Activated CD8-positive, alpha-beta memory T cell treated with anti-CD3 and anti-CD28 coated beads, Interleukin-2, amount 50 U/mL, for 24 hours (primary cell): ENCODE data around the gene ZMAT2.
"Not testable (repeated sequence)": the region's sequence is repeated elsewhere in the genome, so short reads cannot be mapped to it uniquely, and the experiment has no call there.

ENCODE experiments used
- DNase-seq: peaks from one replicate; pipeline ENCODE4 v3.0.0-alpha.2; 2020; ENCODE audit errors: extremely low read depth

ZMAT2 gene, protein sequence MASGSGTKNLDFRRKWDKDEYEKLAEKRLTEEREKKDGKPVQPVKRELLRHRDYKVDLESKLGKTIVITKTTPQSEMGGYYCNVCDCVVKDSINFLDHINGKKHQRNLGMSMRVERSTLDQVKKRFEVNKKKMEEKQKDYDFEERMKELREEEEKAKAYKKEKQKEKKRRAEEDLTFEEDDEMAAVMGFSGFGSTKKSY

DNA sequence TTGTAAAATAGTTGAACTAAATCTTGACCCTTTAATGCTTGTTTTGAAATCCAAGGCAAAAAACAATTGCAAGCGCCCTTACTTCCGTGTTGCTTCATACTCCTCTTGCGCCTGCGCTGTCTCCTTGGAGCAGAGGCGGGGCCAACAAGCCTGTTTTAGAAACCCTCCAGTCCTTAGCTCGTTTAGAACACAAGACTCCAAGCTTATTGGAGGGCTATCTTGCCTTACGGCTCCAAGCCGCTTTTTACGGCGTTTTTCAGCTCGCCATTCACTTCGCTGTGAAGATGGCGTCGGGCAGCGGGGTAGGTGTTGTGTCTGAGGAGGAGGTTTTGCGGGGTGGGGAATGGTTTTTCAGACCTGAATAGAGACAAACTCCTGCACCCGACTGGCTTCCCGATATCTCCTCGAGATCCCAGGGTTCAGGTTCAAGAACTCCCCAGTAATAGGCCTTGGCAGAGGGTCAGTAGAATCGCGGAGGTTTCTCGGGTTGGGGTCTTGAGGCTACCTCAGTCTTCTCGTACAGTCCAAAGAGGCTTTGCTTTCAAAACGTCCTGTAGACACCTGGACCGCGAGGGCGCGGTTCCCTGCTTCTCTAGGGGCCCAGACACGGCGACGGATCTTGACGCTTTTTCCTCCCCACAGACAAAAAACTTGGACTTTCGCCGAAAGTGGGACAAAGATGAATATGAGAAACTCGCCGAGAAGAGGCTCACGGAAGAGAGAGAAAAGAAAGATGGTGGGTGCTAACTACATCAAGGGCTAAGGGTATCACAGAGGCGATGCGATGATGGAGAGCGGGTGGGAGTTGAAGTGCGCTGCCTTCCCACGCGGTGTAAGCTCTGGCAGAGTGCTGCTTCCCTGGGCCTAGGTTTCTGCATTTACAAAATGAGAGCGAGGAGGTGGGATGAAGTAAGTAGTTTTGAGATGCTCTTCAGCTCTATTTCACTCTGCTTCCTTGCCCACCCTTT lies at the start of gene ZMAT2:
TSS of gene ZMAT2 (plus strand) at position 271 of the 968 bp plus-strand sequence. CDS start at position 285, 14 bp downstream.
- DNase-seq: peak; percentile 93

DNA sequence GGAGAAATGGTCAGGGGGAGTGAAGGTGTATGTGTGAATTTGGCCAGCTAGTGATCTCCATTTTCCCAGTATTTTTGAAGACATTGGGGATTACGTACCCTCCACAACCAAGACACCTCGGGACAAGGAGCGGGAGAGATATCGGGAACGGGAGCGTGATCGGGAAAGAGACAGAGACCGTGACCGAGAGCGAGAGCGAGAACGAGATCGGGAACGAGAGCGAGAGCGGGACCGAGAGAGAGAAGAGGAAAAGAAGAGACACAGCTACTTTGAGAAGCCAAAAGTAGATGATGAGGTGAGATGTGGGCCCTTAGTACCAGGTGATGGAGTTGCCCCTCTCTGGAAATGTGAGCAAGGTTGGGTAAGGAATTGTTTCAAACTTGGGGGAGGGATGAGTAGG lies 41.4 kb upstream of the ZMAT2 start:
- DNase-seq: no peak

DNA sequence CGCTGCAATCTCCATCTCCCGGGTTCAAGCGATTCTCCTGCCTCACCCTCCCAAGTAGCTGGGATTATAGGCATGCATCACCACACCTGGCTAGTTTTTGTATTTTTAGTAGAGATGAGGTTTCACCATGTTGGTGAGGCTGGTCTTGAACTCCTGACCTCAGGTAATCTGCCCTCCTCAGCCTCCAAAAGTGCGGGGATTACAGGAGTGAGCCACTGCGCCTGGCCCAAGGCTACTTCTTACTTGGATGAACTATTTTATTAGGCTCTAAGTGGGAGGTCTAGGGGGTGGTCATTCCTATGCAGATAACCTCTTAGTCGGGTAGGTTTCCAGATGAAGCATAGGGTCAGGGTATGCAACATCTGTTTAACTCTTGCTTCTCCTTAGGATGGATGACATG lies 39.9 kb upstream of the ZMAT2 start:
- not testable (repeated sequence) for DNase-seq

DNA sequence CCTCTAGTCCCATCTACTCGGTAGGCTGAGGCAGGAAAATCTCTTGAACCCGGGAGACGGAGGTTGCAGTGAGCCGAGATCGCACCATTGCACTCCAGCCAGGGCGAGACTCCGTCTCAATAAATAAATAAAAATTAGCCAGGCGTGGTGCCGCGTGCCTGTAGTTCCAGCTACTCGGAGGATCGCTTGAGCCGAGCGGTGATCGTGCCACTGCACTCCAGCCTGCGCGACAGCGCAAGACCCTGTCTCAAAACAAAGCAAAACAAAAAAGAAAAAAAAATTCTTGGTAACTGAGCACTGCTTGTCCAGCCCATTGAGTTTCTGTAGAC lies 36.3 kb upstream of the ZMAT2 start:
- DNase-seq: no peak

DNA sequence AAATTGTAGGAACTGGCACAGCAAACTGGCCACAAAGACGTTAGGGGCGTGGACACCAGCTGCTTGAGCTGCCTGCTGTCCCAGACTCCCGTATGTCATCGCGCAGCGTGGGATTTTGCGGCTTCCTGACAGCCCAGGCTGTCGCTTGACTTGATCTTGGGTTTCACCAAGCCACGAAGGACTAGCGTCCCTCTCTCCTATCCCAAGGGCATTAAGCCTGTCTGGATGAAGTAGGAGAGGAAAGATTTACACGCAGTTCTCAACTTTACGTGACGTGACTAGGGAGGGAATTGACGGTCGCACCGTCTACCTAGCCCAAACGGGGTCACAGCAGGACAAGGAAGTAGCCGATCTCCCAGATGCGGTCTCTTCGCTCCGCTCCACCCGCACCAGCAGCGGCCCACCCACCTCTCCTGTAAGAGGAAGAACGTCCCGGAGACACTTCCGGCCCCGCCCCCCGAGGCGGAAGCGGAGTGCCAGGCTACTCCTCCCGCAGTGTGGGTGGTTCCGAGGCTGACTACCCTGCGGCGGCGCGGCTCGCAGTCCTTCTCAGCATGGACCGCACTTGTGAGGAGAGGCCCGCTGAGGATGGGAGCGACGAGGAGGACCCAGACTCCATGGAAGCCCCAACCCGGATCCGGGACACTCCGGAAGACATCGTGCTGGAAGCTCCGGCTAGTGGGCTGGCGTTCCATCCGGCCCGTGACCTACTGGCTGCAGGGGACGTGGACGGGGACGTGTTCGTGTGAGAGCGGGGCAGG lies 35.7 kb upstream of the ZMAT2 start, which contains the start of gene WDR55:
TSS of gene WDR55 (plus strand) at position 546 of the 761 bp plus-strand sequence. CDS start at position 555, 9 bp downstream.
- DNase-seq: peak; percentile 88

DNA sequence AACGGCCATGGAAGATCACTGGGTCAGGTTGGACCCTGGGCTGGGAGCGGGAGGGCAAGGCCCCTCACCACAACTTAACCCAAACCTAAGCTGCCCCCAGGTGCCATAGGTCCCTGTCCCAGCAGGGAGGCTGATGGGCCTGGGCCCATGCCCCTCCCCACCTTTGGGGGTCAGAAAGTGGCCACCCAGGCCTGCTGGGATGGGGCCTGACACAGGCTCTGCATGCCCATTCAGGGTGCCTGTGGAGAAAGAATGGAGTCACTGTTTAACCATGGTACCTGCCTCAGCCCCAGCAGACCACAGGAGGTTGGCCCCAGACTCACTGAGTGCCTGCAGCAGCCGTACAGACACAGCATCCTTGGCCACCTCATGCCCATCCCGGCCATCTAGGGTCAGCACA lies 29.2 kb upstream of the ZMAT2 start:
- DNase-seq: not testable (repeated sequence)

DNA sequence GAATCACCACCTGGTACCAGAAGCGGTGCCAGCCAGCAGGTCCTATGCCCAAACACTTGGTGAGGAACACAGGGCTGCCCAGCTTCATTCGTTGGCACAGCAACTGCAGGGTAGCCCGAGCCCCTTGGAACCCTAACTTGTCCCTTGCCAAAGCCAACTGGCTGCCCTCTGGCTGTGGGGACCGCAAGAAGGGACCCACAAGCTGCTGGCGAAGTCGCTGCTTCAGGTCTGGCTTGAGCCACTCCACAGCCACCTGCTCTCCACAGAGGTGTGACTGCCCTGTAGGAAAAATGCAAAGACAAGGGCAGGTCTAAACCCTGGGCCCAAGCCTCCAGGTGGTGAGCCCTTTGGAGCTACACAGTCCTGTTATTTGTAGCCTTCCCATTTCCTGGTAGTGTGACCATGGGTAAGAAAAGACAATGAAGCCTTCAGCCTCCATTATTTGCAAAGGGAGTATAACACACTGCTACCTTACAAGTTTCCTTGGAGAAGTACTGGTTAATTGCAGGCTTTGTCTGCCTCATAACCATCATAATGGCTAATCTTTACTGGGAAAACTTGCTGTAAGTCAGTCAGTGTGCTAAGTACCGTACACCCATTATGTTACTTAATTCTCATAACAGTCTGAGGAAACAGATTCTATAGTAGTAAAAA lies 28.6 kb upstream of the ZMAT2 start:
- no peak for DNase-seq

DNA sequence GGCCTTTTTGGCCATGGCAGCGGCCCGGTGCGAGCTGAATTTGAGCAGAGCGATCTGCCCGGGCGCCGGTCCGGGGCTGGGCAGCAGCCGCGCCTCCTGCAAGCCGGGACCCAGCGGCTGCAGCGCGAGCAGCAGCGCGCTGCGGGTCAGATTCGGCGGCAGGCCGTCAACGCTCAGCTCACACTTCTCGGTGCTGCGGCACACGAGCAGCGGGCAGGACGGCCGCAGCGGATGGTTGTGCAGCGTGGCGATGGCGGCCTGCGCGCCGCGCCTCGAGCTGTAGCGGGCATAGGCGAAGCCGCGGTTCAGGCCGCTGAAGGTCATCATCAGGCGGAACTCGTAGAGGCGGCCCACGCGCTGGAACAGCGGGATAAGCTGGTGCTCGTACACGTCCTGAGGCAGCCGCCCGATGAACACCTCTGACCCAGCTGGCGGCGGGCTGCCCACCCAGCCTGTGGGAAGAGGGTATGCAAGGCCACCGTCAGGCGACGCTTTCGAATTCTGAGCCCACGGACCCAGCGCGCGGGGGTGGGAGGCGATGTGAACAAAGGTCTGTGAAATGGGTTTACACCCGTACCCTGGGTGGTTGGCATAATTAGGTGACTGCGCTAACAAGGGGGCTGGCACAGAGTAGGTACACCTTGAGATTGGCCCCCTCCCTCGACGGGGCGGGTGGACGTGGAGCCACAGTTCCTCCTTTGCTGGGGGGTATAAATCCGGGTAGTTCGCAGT lies 27.6 kb upstream of the ZMAT2 start:
- no peak for DNase-seq

DNA sequence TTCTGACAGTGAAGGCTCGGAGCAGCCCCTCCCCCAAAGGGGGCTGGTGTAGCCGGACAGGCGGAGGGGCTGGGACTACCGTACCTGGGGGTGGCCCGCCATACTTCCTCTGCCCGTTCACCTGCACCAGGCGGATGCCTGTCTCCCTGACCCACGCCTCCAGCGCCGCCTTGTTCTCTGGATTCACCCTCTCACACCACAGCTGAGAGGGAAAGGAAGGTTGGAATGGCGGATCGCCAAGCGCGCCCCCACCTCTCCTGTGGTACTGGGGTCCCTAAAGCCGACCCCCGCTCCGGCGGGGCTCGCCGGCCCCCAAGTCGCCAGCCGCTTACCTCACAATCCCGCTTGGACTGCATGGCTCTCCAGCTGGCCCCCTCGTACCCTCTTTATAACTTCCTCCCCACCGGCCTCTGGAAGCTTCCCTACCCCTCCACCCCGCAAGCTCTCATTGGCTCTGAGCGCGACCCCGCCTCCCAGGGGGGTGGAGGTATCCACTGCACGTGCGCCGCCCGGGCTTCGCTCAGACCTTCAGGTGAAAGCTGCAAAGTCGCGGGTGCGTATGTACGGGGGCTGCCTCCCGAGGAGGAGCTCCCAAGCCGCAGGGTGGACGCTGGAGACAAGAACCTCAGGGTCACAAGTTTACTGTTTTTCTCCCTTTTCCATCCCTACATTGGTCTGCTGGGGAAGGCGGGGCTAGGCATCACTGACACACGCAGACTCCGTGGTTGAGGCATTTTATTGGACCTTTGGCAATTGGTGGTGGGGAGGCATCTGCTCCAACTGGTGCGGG lies 26.9 kb upstream of the ZMAT2 start, which contains the start of gene DND1:
TSS of gene DND1 (minus strand) at position 390 of the 790 bp plus-strand sequence. CDS start at position 356, 34 bp downstream.
- no peak for DNase-seq

DNA sequence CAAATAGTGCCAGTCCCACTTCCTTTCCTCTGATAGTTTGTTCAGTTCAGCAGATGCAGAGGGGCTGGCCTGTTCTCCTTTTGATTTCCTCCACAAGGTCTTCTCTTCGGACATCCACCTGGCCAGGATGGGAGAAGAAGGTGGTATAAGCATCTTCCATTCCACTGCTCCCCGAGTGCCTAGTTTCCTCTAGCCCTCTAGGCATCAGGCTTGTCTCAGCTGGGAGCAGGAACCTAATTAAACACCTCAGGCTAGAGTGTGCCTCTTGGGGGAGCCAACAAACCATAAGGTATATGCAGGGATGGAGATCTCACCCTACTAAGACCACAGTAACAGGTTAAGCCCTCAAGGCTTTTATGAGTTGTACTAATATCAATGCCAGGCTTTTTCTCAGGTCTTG lies 26.0 kb upstream of the ZMAT2 start:
- DNase-seq: no peak

DNA sequence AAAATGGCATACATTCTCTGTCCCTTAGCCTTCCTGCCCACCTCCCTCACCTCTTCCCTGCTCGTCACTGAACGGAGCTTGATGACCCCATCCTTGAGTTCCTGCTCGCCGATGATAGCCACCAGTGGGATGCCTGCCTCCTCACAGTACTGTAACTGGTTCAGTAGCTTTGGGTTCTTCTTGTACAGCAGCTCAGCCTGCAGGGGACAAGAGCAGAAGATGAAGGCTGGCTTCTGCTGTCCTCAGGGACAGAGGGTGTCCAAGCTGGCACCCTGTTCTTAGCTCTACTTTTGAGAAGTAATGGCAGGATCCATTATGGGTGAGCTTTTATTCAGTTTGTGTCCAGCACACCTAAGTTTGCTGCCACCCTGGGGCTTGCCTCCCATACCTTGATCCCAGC lies 25.6 kb upstream of the ZMAT2 start:
- DNase-seq: no peak

DNA sequence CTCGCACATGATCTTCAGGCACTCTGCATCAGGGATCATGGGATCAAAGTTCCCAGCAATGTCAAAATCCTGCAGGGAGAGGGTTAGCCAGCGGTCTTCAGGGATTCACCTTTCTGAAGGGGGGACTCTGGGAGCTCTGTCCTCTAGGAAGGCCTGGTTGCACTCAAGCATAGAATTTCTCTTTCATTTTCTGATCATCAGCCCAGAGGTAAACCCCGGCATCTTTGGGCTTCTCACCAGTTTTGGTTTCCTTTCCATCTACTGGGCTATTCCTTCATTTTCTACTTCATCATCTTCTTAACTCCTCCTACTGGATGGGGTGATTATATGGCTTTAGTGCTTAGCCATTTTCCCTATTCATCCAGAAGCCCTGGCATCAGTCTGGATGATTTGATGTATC lies 22.3 kb upstream of the ZMAT2 start:
- DNase-seq: no peak

DNA sequence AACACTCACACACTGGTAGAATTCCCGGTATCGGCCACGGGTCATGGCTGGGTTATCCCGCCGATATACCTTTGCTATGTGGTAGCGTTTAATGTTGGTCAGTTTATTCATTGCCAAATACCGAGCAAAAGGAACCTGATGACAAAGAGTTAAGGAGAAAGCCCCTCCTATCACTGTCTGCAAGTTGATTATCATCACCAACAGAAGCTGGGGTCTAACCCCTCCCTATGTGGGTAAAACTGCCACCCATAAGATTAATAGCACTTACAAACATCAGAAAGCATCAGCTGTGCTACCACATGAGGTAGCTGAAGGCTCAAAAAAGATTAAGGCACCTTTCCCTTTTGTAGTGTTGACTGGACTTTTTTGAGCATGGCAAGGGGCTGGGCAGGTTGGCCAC lies 21.3 kb upstream of the ZMAT2 start:
- no peak for DNase-seq

DNA sequence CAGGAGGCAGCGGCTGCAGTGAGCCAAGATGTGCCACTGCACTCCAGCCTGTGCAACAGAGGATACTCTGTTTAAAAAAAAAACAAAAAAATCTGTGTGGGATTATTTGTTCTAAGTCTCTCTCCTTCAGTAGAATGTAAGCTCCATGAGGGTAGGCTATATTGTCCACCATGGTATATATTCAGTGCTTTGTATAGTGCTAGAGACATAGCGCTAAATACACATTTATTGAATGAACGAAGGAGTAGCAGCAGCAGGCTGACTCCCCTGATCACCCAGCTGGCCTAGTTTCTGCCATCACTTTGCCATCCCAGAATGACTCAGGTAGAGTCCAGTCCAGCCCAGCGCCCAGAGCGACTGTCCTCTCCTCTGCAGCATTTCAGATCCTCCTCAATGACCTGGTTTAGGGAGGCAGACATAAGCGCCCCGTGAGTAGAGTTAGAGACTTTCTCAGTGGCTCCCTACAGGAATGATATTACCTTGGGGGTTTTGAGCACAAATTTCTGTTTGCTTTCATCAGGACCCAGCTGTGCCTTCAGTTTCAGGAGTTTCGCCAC lies 9.8 kb upstream of the ZMAT2 start:
- no peak for DNase-seq

DNA sequence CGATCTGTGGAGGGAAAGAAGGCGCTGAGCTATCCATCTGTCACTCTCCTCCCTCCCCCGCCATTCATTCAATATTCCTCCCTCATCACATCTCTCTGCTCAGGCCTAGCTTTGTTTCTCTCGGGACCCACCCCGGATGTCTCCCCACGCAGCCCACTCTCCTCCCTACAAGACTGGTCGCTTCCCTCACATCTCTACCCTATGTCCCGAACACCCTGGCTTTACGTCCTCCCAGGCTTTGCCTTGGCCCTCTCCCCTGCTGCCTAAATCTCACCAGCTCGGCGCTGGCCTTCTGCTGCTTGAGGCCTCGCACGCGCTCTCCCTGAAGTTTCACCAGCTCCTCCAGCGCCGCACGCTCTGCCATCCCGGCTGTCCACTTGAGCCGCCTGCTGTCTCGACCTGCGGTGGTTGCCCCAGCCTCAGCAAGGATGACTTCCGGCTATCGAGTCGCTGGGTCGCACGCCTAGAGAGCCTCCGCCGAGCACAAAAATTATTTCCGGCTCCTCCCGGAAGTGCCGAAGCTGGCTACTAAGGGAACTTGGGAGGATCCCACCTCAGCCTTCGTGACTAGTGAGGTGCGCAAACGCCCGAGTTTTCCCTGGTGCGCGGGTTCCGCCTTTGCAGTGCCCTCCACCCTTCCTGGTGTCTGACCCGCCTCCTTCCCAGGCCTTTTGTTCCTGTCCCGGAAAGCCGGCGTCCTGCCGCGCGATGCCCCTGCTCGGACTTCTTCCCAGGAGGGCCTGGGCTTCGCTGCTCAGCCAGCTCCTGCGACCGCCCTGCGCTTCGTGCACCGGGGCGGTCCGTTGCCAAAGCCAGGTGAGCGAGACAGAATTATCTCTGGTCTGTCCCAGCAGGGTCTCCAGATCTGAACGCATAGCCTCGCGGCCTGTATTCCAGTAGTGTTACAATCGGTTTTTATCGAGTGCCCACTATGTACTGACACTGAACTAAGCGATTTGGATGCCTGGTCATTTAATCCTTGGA lies 9.0 kb upstream of the ZMAT2 start, which contains the start of the genes HARS1 and HARS2:
TSS of gene HARS1 (minus strand) at position 430 of the 984 bp plus-strand sequence. CDS start at position 364, 66 bp downstream.
TSS of gene HARS2 (plus strand) at position 515 of the 984 bp plus-strand sequence. CDS start at position 709, 194 bp downstream.
- peak; percentile 73 for DNase-seq

DNA sequence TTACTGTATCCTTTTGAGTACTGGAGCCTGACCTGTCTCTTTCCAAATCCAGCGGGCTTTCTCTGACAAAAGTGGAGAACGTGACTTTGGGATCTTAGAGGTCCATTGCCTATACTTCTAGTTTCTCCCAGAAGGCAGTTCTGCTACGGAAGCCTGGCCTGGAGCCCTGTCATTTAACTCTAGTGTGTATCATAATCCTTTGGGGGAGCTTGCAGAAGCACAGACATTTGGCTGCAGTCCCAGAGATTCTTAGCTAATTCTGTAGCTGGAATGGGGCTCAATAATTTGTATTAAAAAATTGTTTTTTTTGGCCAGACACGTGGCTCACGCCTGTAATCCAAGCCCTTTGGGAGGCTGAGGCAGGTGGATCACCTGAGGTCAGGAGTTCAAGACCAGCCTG lies 6.0 kb upstream of the ZMAT2 start:
- DNase-seq: no peak

DNA sequence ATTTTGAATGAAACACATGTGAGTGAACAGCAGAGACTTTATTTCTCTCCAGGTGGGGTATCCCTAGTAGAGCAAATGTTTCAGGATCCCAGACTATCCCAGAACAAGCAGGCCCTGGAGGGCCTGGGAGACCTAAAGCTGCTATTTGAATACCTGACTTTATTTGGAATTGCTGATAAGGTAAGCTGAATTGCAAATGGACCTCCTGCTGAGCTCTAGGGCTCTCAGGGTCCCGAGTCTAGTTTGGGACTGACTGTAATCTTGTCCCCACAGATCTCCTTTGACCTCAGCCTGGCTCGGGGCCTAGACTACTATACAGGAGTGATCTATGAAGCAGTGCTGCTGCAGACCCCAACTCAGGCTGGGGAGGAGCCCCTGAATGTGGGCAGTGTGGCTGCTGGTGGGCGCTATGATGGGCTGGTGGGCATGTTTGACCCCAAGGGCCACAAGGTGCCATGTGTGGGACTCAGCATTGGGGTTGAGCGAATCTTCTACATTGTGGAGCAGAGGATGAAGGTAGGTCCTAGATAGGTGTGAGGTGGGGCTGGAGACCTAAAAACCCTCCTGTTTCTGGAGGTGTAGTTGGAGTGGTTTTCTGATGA lies 3.3 kb upstream of the ZMAT2 start:
- DNase-seq: no peak

DNA sequence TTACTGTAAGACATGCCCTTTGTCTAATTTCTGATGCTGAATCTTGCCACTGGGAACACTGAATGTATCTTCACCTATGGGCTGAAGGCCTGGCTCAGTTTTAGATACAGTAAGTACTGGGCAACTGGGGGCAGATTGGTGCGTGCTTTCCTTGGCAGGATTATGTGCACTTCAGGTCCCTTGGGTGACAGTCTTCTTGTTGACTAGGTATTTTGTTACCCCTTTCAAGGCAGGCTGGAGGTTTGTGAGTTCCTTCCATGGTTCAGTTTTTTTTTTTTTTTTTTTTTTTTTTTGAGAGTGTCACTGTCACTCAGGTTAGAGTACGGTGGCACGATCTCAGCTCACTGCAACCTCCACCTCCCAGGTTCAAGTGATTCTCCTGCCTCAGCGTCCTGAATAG lies 7.6 kb downstream of the ZMAT2 start:
- no peak for DNase-seq
